Activated T-cell treated with anti-CD3 and anti-CD28 coated beads for 24 hours (primary cell): Measurements from ENCODE around the gene TMEM179.

ENCODE experiments used
- DNase-seq: peaks from one replicate; pipeline ENCODE4 v3.0.0-alpha.2; 2020; ENCODE audit warnings: low read depth

TMEM179 gene

GRCh38 chr14:104569435-104569834 is 35.1 kb downstream of the TMEM179 start:
- no peak for DNase-seq

GRCh38 chr14:104568620-104569019 is 36.0 kb downstream of the TMEM179 start:
- DNase-seq, result no peak

- DNase-seq, result no peak
Measured at GRCh38 chr14:104567957-104568225, 36.7 kb downstream of the TMEM179 start.

DNA sequence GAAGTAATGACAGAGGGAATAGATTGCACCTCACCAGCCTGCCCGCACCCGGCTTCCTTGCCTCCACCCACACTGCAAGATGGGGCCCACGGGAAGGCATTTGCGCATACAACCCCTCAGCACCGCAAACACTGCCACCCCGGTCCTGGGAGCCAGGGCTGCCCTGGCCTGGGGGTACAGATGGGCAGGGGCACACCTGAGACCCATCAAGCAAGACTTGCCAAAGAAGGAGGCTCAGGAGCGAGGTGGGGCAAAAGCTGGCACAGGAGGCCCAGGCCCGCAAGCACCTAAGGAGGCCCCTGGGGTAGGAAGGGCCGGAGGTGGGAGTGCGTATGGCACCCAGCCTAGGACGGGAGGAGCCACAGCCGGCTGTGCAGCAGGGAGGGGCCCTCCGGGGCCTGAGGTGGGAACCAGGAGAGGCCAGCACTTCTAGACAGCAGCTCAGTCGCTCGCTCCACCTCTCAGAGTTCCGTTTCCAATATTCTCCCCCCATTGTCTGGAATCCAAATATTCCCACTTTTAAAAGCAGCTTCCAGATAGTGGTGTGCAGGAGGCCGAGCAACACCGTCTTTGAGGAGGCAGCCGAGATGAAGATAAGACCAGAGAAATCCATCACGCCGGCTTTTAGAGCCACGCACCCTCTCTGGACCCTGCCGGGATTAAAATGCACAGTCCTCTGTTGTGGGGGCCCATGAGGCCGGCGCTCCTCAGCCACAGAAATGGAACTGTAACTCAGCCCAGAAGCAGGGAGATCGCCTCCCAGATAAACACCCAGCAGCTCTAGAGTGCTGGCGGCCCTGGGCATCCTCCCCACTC is 37.2 kb downstream of the TMEM179 start:
- DNase-seq, result no peak

- no peak for DNase-seq
Measured at GRCh38 chr14:104564744-104565679, 39.6 kb downstream of the TMEM179 start.

DNA sequence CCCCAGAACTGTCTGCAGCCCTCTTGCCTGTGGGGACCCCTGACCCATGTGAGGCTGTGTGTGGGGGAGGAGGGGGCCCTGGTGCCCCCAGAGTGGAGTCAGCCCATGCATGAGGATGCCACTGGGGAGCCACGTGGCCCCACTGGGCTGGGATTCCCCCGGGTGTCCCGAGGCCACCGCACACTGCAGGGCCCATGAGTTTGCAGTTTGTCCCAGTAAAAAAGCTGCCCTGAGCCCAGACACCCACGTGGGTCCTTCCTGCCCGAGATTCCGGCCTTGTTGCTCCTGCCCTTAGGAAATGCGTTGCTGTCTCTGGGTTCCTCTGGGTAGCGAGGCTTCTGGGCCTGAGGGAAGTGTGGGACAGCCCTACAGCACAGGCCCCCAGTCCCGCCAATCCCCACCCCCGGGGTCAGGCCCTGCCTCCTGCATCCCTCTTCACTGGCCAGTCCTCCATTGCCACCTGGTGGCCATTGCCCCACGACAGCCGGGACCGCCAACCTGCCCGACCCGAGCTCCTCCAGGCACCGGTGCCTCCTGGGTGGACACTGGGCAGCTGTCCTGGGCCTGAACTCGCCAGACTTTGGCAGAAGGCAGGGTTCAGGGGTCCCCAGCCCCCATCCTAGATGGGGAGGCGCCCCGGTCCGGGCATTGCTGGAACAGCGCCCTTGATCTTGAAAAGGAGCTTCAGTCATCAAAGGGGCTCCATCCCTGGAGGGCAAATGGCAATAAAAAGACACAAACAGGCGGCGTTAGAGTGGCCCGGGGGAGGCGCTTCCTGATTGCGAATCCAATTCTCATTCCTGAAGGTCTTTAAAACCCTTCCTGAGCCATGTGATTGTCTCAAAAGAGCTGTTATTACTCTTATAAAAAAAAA is 40.6 kb downstream of the TMEM179 start:
- DNase-seq, result peak; percentile 48

DNA sequence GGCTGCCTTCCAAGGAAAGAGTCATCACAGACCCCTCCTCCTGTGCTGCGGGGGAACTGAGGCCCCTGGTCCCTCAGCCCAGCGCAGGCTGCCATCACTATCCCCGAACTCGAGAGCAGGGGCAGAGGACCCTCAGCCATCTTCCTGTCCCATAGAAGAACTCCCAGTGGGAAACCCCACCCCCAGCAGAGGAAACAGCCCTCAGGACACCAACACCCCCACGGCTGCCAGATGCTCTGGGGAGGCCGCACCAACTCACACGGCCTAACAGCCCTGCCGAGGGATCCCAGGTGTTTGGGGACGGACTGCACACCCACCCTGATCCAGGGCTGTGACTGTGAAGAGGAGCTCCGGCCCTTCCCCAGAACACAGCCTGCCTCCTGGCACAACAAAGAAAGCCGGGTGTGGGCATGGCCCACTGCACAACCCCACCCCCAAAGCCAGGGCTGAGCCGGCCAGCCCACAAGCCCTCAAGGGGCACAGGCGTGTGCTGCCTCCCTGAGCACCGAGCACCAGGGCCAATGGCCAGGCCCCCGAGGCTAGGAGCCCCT is 41.3 kb downstream of the TMEM179 start:
- DNase-seq, result no peak

DNA sequence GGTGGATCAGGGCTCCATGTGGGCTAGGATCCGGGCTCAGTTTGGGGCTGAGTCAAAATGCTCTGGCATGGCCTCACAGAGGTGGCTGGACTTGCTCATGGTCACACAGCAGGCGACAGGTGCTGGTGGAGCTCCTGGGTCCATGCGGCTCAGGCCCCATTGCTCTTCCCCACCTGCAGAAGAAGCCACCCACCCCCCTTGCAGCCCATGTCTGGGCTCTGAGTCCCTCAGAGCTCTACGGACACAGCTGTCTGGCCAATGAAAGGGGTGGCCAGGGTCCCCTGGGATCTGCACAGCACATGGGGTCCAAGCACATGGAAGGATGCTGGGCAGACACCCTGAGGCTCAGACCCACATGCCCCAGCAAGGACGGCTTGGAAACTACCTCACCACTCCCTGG is 42.0 kb downstream of the TMEM179 start:
- DNase-seq, result no peak

DNA sequence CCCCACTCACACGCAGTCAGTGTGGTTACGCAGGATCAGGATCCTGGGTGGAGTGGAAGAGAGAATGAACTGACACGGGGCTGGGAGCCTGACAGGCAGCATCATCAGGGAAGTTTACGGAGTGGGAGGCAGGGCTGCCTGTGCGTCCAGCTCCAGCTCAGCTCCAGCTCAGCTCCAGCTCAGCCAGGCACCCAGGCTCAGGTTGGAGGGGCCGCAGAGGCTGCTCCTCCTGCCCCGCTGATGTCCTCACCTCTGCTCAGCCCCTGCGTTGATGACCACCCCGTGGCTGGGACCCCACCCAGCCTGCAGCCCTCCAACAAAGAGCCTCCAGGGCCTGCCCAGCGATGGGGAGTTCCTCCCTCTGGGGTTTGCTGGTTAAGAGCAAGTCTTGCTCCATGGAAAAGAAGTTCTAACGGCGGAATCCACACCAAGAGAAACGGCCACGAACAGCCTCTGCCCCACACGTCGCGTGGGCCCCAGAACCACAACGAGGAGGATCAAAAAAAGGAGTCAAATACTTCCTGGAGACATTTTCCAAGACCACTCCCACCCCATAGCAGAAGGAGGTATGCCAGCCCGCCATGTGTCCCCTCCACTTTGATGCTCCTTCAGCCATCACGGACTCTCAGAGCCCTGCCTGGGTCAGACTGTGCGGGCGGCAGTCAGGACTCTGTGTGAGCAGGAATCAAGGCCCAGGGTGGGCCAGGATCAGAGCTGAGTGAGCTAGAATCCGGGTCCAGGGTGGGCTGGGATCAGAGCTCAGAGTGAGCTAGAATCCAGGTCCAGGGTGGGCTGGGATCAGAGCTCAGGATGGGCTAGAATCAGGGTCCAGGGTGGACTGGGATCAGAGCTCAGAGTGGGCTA is 42.7 kb downstream of the TMEM179 start:
- no peak for DNase-seq

DNA sequence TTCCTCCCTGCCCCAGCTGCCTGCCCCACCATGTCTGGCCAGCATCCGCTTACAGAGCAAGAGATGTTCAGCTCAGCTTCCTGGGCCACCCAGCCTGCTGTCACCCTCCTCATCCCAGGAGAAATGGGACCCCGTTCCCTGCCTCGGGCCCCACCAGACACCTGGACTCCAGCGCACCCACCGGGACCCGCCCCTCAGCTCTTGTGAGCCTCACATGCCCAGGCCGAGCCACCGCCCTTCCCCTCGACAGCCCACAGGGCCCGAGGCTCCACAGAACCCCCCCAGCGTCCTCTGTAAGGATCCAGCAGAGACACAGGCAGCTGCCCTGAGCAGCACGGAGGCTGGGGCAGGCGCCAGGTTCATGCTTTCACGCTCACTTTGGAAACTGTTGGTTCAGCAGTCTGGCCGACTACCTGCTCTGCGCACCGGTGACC is 43.4 kb downstream of the TMEM179 start:
- DNase-seq, result no peak

DNA sequence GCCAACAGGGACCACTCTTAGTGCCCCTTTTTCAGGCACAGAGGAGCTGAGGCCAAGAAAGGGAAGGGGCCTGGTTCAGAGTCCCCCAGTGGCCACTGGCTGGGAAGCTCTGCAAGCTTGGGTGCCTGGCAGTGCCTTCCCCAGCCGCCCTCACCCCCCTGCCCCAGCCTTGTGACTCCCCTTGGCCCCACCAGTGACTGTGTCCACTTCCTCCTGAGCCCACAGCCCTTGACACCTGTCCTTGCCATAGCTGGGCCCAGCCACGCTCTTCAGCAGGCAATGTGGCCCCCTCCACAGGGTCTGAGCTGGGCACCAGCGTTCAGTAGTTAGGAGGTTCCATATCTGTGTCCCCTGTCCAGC is 44.0 kb downstream of the TMEM179 start:
- DNase-seq, result no peak

- DNase-seq, result no peak
Measured at GRCh38 chr14:104559804-104560585, 44.6 kb downstream of the TMEM179 start.

GRCh38 chr14:104559028-104559803 is 45.4 kb downstream of the TMEM179 start:
- DNase-seq, result no peak

DNA sequence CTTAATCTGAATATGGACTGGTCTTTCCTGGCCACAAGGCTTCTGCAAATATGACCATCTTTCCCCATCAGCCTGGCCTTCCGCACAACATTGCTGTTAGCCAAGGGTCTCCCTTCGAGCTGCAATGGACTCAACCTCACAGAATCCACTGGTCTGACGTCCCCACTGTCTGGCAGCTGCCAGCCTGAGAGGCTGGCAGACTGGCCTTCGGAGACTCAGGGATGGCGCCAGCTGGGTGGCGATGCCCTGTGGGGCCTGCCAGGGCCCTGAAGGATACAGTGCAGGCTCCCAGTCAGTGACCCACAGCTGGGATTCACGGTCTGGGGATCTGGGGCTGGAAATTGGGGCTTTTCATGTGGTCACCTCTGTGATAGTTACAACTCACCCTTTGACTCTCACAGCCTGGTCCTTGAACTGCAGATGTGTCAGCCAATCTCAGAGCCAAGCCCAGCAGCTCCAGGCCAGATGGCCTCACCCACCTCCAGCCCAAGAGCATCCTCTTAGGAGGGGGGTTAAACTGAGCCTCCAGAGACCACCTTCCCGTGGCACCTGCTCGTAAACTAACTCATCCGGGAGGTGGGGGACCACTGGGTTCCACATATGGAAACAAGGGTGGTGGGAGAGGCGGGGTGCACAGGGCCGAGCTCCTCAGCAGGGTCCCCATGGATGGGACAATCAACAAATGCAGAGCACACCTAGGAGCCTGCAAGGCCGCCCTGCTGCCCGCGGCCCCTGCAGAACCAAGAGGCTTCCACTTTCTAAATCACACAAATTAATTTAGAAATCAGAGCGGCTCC is 46.1 kb downstream of the TMEM179 start:
- DNase-seq, result no peak

DNA sequence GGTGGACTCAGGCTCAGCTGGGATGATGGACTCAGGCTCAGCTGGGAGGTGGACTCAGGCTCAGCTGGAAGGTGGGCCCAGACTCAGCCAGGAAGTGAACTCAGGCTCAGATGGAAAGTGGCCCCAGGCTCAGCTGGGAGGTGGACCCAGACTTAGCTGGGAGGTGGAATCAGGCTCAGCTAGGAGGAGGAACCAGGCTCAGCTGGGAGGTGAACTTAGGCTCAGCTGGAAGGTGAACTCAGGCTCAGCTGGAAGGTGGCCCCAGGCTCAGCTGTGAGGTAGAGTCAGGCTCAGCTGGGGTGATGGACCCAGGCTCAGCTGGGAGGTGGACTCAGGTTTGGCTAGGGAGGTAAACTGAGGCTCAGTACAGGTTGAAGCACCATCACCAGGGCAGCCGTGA is 46.8 kb downstream of the TMEM179 start:
- DNase-seq, result no peak

GRCh38 chr14:104557086-104557485 is 47.5 kb downstream of the TMEM179 start:
- DNase-seq, result no peak

DNA sequence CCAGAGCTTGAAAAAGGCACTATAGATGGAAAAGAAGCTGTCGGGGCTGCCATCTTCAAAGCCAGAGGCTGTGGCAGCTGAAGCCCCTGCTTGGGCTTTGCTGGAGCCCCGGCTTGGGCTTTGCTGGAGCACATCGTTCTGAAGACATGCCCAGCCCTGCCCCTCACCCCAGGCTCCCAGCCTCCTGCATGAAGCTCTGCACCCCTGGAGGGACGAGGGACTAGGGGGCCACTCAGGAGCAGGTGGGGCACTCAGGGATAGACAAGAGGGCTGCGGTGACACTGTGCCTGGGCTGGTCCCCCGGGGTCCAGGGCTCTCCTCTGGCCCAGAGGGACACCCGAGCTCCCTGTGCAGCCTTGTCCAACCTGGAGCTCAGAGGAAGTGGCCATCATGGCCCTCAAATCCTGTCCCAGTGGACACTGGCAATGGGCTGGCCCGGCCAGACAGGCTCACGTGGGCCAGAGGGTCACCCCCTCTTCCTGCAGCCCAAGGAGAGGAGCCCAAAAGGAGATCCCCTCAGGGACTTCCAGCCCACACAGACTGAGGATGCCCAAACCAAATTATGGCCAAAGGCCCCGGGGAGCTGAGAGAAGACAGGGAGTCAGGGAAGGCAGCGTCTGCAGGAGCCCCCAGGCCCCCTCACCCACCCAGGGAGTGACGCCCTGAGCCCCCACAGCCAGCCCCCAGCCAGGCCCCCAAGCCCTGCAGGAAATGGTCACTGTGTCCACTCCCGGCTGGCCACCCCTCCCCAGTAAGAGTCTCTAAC is 48.1 kb downstream of the TMEM179 start:
- no peak for DNase-seq
